ENCODE results near the gene ZNF783.

The ZNF783 gene

GRCh38 chr7:149283321-149283720 lies 21.3 kb downstream of the ZNF783 start:
- ChIA-PET CTCF (interaction anchor here (1.4 kb wide), 1 partner anchor 21 kb away, joined by 3 read pairs; the partner anchor contains the start of gene ZNF783), POLR2A (no interaction called here)
- TF ChIP-seq CTCF (IDR thresholded peaks at IDR 0.05; ENCODE audit: insufficient read depth, low read length, missing control alignments), result no peak
- no peak overlapping the region for H3K4me3 ChIP-seq (ENCODE audit: low read depth, low read length)
- no peak for DNase-seq (ENCODE audit: low read depth, low spot score)

GRCh38 chr7:149284343-149284742 lies 22.3 kb downstream of the ZNF783 start:
- H3K4me3 ChIP-seq (ENCODE audit: low read depth, low read length), result no peak overlapping the region
- TF ChIP-seq CTCF (IDR thresholded peaks at IDR 0.05; ENCODE audit: insufficient read depth, low read length, missing control alignments), result no peak
- CTCF ChIA-PET, result interaction anchor here (1.0 to 2.1 kb wide), 6 partner anchors 22 to 158 kb away, joined by 3 to 13 read pairs (median 4); partner anchors contain the start of genes ZNF282, ZNF425 and ZNF783
- POLR2A ChIA-PET, result interaction anchor here (1.0 to 1.1 kb wide), 3 partner anchors 21 to 176 kb away, joined by 3 to 9 read pairs (median 3); partner anchors contain the start of gene ZNF783
- DNase-seq (ENCODE audit: low read depth, low spot score), result no peak

- peak overlapping the region; percentile 71 for H3K4me3 ChIP-seq (ENCODE audit: low read depth, low read length)
- TF ChIP-seq CTCF (IDR thresholded peaks at IDR 0.05; ENCODE audit: insufficient read depth, low read length, missing control alignments), result no peak
- ChIA-PET CTCF (interaction anchor here (1.0 to 2.1 kb wide), 5 partner anchors 23 to 159 kb away, joined by 3 to 13 read pairs (median 4); partner anchors contain the start of genes ZNF282, ZNF425 and ZNF783), POLR2A (interaction anchor here (1.0 to 1.1 kb wide), 3 partner anchors 22 to 175 kb away, joined by 3 to 9 read pairs (median 3); partner anchors contain the start of gene ZNF783)
- peak; percentile 19 for DNase-seq (ENCODE audit: low read depth, low spot score)
Measured at GRCh38 chr7:149284850-149285585, 23.0 kb downstream of the ZNF783 start.

- ChIA-PET CTCF (interaction anchor here (1.0 to 2.1 kb wide), 6 partner anchors 24 to 159 kb away, joined by 3 to 13 read pairs (median 4); partner anchors contain the start of genes ZNF282, ZNF425 and ZNF783), POLR2A (interaction anchor here (1.0 to 1.1 kb wide), 3 partner anchors 23 to 175 kb away, joined by 3 to 9 read pairs (median 3); partner anchors contain the start of gene ZNF783)
- peak overlapping the region; percentile 71 for H3K4me3 ChIP-seq (ENCODE audit: low read depth, low read length)
- TF ChIP-seq CTCF (IDR thresholded peaks at IDR 0.05; ENCODE audit: insufficient read depth, low read length, missing control alignments), result no peak
- DNase-seq (ENCODE audit: low read depth, low spot score), result no peak
Measured at GRCh38 chr7:149285603-149286002, 23.6 kb downstream of the ZNF783 start.

- H3K4me3 ChIP-seq (ENCODE audit: low read depth, low read length), result no peak overlapping the region
- ChIA-PET POLR2A (interaction anchor here (0.6 kb wide), 1 partner anchor 128 kb away, joined by 3 read pairs; no protein-coding TSS in a partner anchor), CTCF (no interaction called here)
- TF ChIP-seq CTCF (IDR thresholded peaks at IDR 0.05; ENCODE audit: insufficient read depth, low read length, missing control alignments), result no peak
- DNase-seq (ENCODE audit: low read depth, low spot score), result no peak
Measured at GRCh38 chr7:149286811-149287400, 24.9 kb downstream of the ZNF783 start.

GRCh38 chr7:149287622-149288021 lies 25.6 kb downstream of the ZNF783 start:
- TF ChIP-seq CTCF (IDR thresholded peaks at IDR 0.05; ENCODE audit: insufficient read depth, low read length, missing control alignments), result no peak
- CTCF ChIA-PET, result no interaction called here
- H3K4me3 ChIP-seq (ENCODE audit: low read depth, low read length), result no peak overlapping the region
- POLR2A ChIA-PET, result no interaction called here
- DNase-seq (ENCODE audit: low read depth, low spot score), result no peak

All from AG04449 (cell line).